ENCODE data around the gene MAPKBP1.

DNA sequence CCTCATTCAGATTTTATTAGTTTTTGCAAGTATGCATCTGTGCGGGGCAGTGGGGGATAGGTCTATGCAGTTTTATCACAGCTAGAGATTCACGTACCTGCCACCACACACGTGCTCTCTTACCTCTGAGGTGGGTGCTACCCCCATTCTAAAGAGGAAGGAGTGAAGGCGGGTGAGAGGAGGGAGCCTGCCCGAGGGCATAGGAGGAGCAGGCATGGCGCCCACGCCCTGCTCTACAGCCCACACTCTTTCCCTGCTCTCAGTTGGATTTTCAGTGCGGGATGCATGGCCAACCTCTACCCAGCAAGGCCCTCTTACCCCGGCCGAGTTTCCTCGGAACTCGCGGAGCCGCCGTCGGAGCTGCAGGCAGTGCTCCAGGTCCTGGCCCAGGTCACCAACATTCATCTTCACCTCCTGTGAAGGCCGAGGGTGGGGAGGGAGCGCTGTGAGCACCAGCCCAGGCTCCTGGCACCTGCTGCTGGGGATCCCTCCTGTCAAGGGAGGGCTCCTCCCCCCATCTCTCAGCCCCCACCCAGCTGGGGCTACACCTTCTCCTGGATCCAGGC lies 91.3 kb downstream of the MAPKBP1 start:
- TF ChIP-seq TAF1 (IDR thresholded peaks at IDR 0.05; ENCODE audit: low read depth) = no peak
- TF ChIP-seq, protein P1, sequence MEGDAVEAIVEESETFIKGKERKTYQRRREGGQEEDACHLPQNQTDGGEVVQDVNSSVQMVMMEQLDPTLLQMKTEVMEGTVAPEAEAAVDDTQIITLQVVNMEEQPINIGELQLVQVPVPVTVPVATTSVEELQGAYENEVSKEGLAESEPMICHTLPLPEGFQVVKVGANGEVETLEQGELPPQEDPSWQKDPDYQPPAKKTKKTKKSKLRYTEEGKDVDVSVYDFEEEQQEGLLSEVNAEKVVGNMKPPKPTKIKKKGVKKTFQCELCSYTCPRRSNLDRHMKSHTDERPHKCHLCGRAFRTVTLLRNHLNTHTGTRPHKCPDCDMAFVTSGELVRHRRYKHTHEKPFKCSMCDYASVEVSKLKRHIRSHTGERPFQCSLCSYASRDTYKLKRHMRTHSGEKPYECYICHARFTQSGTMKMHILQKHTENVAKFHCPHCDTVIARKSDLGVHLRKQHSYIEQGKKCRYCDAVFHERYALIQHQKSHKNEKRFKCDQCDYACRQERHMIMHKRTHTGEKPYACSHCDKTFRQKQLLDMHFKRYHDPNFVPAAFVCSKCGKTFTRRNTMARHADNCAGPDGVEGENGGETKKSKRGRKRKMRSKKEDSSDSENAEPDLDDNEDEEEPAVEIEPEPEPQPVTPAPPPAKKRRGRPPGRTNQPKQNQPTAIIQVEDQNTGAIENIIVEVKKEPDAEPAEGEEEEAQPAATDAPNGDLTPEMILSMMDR (IDR thresholded peaks at IDR 0.05; ENCODE audit: poor library complexity, severe bottlenecking) = no peak
- TF ChIP-seq POLR2AphosphoS5 (IDR thresholded peaks at IDR 0.05) = no peak
- TF ChIP-seq SMC3 (conservative IDR thresholded peaks at IDR 0.05; ENCODE audit: poor library complexity) = no peak
- TF ChIP-seq, protein P2, sequence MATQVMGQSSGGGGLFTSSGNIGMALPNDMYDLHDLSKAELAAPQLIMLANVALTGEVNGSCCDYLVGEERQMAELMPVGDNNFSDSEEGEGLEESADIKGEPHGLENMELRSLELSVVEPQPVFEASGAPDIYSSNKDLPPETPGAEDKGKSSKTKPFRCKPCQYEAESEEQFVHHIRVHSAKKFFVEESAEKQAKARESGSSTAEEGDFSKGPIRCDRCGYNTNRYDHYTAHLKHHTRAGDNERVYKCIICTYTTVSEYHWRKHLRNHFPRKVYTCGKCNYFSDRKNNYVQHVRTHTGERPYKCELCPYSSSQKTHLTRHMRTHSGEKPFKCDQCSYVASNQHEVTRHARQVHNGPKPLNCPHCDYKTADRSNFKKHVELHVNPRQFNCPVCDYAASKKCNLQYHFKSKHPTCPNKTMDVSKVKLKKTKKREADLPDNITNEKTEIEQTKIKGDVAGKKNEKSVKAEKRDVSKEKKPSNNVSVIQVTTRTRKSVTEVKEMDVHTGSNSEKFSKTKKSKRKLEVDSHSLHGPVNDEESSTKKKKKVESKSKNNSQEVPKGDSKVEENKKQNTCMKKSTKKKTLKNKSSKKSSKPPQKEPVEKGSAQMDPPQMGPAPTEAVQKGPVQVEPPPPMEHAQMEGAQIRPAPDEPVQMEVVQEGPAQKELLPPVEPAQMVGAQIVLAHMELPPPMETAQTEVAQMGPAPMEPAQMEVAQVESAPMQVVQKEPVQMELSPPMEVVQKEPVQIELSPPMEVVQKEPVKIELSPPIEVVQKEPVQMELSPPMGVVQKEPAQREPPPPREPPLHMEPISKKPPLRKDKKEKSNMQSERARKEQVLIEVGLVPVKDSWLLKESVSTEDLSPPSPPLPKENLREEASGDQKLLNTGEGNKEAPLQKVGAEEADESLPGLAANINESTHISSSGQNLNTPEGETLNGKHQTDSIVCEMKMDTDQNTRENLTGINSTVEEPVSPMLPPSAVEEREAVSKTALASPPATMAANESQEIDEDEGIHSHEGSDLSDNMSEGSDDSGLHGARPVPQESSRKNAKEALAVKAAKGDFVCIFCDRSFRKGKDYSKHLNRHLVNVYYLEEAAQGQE (IDR thresholded peaks at IDR 0.05; ENCODE audit: borderline replicate concordance) = no peak
- no peak for TF ChIP-seq MXI1 (conservative IDR thresholded peaks at IDR 0.05; ENCODE audit: poor library complexity, severe bottlenecking)
- no peak for TF ChIP-seq EZH2 (IDR thresholded peaks at IDR 0.05; ENCODE audit: borderline replicate concordance, insufficient read depth, low read length, poor library complexity, severe bottlenecking)

All from neural cell (in vitro differentiated cells).